K562 (cell line): ENCODE measurements around the gene CDC42EP5.

Experiments
- COPS2 ChIP-seq: fragments of 450-650 bp; conservative IDR thresholded peaks from 2 replicates; pipeline ENCODE4 v1.6.1; 2016; ENCODE audit warnings: mild to moderate bottlenecking, moderate library complexity
- ZNF140 ChIP-seq: fragments of 250-450 bp; sonication (Bioruptor Pico); IDR thresholded peaks from 2 replicates; pipeline ENCODE4 v1.8.0; 2021; ENCODE audit warnings: moderate library complexity, mild to moderate bottlenecking, inconsistent platforms

- TF ChIP-seq ZNF140 (CRISPR knock-in tag) (no peak), COPS2 (no peak)
Measured at GRCh38 chr19:54422136-54422535, 51.0 kb downstream of the CDC42EP5 start.
